GM12872 (cell line): ENCODE data around the gene PRKAG2.

Experiments
- CTCF ChIP-seq: IDR thresholded peaks from 3 replicates; pipeline ENCODE4 v1.5.1; 2011; ENCODE audit warnings: low read depth, mild to moderate bottlenecking, low read length, moderate library complexity; ENCODE audit not compliant: insufficient read depth

PRKAG2 gene

GRCh38 chr7:151541709-151542499 lies 335.0 kb downstream of the PRKAG2 start:
- no peak for TF ChIP-seq CTCF

- TF ChIP-seq CTCF: no peak
Observed at GRCh38 chr7:151540146-151540545, 336.8 kb downstream of the PRKAG2 start.

GRCh38 chr7:151539088-151539671 lies 337.7 kb downstream of the PRKAG2 start:
- TF ChIP-seq CTCF: no peak

- TF ChIP-seq CTCF: no peak
Observed at GRCh38 chr7:151537818-151538561, 338.9 kb downstream of the PRKAG2 start.

GRCh38 chr7:151529842-151530241 lies 347.1 kb downstream of the PRKAG2 start:
- no peak for TF ChIP-seq CTCF

- TF ChIP-seq CTCF: no peak
Observed at GRCh38 chr7:151524845-151525244, 352.1 kb downstream of the PRKAG2 start.

- no peak for TF ChIP-seq CTCF
Observed at GRCh38 chr7:151524331-151524730, 352.6 kb downstream of the PRKAG2 start.
